ENCODE data around the gene NIN. TPM values are rescaled to one million over a fixed set of nuclear protein-coding genes. Genes with fewer than 3 reads are reported as not detected.

NIN gene
- total RNA-seq, 2 donors from 2014 or later, result 14.3 to 20.5 TPM

- Histone ChIP-seq H3K4me3 (no peak overlapping the region), H3K27ac (peak overlapping the region; percentile 71 to 84), H3K9me3 (no peaks in the 10 kb centered on the region), H3K27me3 (replicated peaks; ENCODE audit: insufficient read depth) (no peaks in the 10 kb centered on the region), H3K4me1 (replicated peaks) (peaks cover 25% of the 10 kb centered on the region), H3K36me3 (no peaks in the 10 kb centered on the region)
- TF ChIP-seq, protein P1, sequence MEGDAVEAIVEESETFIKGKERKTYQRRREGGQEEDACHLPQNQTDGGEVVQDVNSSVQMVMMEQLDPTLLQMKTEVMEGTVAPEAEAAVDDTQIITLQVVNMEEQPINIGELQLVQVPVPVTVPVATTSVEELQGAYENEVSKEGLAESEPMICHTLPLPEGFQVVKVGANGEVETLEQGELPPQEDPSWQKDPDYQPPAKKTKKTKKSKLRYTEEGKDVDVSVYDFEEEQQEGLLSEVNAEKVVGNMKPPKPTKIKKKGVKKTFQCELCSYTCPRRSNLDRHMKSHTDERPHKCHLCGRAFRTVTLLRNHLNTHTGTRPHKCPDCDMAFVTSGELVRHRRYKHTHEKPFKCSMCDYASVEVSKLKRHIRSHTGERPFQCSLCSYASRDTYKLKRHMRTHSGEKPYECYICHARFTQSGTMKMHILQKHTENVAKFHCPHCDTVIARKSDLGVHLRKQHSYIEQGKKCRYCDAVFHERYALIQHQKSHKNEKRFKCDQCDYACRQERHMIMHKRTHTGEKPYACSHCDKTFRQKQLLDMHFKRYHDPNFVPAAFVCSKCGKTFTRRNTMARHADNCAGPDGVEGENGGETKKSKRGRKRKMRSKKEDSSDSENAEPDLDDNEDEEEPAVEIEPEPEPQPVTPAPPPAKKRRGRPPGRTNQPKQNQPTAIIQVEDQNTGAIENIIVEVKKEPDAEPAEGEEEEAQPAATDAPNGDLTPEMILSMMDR (IDR thresholded peaks at IDR 0.05), result no peak
- TF ChIP-seq POLR2A (IDR thresholded peaks at IDR 0.05) (no peak), POLR2AphosphoS5 (IDR thresholded peaks at IDR 0.05) (no peak)
- intact Hi-C loops (cut with DNase I), result no loop called here
- DNase-seq (ENCODE audit: low spot score), result no peak
- 91% methylated on average over 9 of the region's 9 CpGs for WGBS
These were observed 68.7 kb downstream of the NIN start for GRCh38 chr14:50762001-50762930.

GRCh38 chr14:50759800-50760543 lies 71.0 kb downstream of the NIN start:
- H3K4me1 ChIP-seq (replicated peaks), result peaks cover 15% of the 10 kb centered on the region
- intact Hi-C loops (cut with DNase I), result no loop called here
- DNase-seq (ENCODE audit: low spot score), result no peak
- no peaks in the 10 kb centered on the region for H3K9me3 ChIP-seq
- H3K27me3 ChIP-seq (replicated peaks; ENCODE audit: insufficient read depth), result no peaks in the 10 kb centered on the region
- no peak overlapping the region for H3K4me3 ChIP-seq
- no peak overlapping the region for H3K27ac ChIP-seq
- TF ChIP-seq, protein P1 (IDR thresholded peaks at IDR 0.05), result no peak
- TF ChIP-seq POLR2AphosphoS5 (IDR thresholded peaks at IDR 0.05), result no peak
- TF ChIP-seq POLR2A (IDR thresholded peaks at IDR 0.05), result no peak
- WGBS, result 96% methylated on average over 8 of the region's 8 CpGs
- no peaks in the 10 kb centered on the region for H3K36me3 ChIP-seq

GRCh38 chr14:50758945-50759344 lies 72.0 kb downstream of the NIN start:
- no peak for TF ChIP-seq POLR2A (IDR thresholded peaks at IDR 0.05)
- TF ChIP-seq, protein P1 (IDR thresholded peaks at IDR 0.05), result no peak
- TF ChIP-seq POLR2AphosphoS5 (IDR thresholded peaks at IDR 0.05), result no peak
- Histone ChIP-seq H3K27ac (no peak overlapping the region), H3K4me1 (replicated peaks) (peaks cover 11% of the 10 kb centered on the region), H3K4me3 (no peak overlapping the region), H3K36me3 (no peaks in the 10 kb centered on the region), H3K27me3 (replicated peaks; ENCODE audit: insufficient read depth) (no peaks in the 10 kb centered on the region), H3K9me3 (no peaks in the 10 kb centered on the region)
- intact Hi-C loops (cut with DNase I), result no loop called here
- DNase-seq (ENCODE audit: low spot score), result no peak
- 89% methylated on average over 5 of the region's 5 CpGs for WGBS

DNA sequence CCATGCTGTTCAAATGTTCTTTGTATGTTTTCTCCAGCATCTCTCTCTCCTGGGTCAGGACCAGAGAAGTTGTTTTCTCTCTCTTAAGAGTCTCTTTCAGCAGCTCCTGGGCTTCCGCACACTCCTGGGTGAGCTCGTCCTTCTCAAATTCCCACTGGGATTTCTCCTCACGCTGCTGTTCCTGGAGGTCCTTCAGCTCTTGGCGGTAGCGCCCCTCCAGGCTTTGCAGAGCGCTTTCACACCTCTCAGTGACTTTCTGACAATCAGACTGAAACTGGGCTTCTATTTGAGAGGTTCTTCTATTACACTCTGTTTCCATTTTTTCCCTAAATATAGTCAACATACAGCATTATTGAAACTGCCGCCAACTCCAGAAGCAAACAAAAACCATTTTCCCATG lies 72.7 kb downstream of the NIN start:
- no peak for TF ChIP-seq POLR2AphosphoS5 (IDR thresholded peaks at IDR 0.05)
- TF ChIP-seq POLR2A (IDR thresholded peaks at IDR 0.05), result no peak
- TF ChIP-seq, protein P1 (IDR thresholded peaks at IDR 0.05), result no peak
- intact Hi-C loops (cut with DNase I), result no loop called here
- DNase-seq (ENCODE audit: low spot score), result no peak
- Histone ChIP-seq H3K36me3 (no peaks in the 10 kb centered on the region), H3K27ac (no peak overlapping the region), H3K27me3 (replicated peaks; ENCODE audit: insufficient read depth) (no peaks in the 10 kb centered on the region), H3K4me3 (no peak overlapping the region), H3K9me3 (no peaks in the 10 kb centered on the region), H3K4me1 (replicated peaks) (peaks cover 8% of the 10 kb centered on the region)
- 89% methylated on average over 7 of the region's 7 CpGs for WGBS
